H1 (cell line): Measurements from ENCODE around the gene CDH15. TPM values are rescaled to one million over a fixed set of nuclear protein-coding genes. Genes with fewer than 3 reads are reported as not detected.

Experiments used
- CTCF ChIA-PET: fragments of 300-600 bp; sonication (Branson Sonifier 250); formaldehyde crosslinking; loops from one replicate; lab custom pipeline; 2021; ENCODE audit not compliant: partially characterized antibody; lab: Charles Lee
- POLR2A ChIA-PET: fragments of 300-600 bp; sonication (Branson Sonifier 250); formaldehyde crosslinking; loops from one replicate; lab custom pipeline; 2021; ENCODE audit warnings: inconsistent platforms; ENCODE audit not compliant: partially characterized antibody; lab: Charles Lee
- DNase-seq, 2 experiments: peaks; one replicate each; pipeline versions ENCODE4 v3.0.0 to v3.0.0-alpha.2; 2010 to 2022; ENCODE audit warnings: low spot score in 2 of 2, low read depth in 1 of 2, mixed read lengths in 1 of 2
- FAIRE-seq: peaks from 2 replicates; lab custom pipeline; 2011; peaks lifted over from hg19 to GRCh38; lab: Jason Lieb, UNC
- H2AFZ ChIP-seq: 2 replicates; pipeline ENCODE4 v1.8.1; 2012; ENCODE audit warnings: low read length, inconsistent platforms
- H2AK5ac ChIP-seq: 2 replicates; pipeline ENCODE4 v1.6.1; 2013; ENCODE audit warnings: low read depth, low read length
- H2BK120ac ChIP-seq: replicated peaks from 2 replicates; pipeline ENCODE3; 2013; ENCODE audit warnings: low read depth, low read length, inconsistent platforms
- H2BK12ac ChIP-seq: 2 replicates; pipeline ENCODE4 v1.6.1; 2013; ENCODE audit warnings: low read depth, low read length
- H2BK15ac ChIP-seq: 2 replicates; pipeline ENCODE4 v1.6.1; 2013; ENCODE audit warnings: low read length
- H2BK20ac ChIP-seq: 2 replicates; pipeline ENCODE4 v1.6.1; 2013; ENCODE audit warnings: low read length
- H2BK5ac ChIP-seq: 2 replicates; pipeline ENCODE4 v1.6.1; 2013; ENCODE audit warnings: low read depth, low read length
- H3K14ac ChIP-seq: 2 replicates; pipeline ENCODE4 v1.6.1; 2013; ENCODE audit warnings: inconsistent platforms; ENCODE audit not compliant: insufficient read length
- H3K18ac ChIP-seq: 2 replicates; pipeline ENCODE4 v1.6.1; 2013; ENCODE audit warnings: low read length; ENCODE audit errors: extremely low read depth
- H3K23ac ChIP-seq: 2 replicates; pipeline ENCODE4 v1.6.1; 2013; ENCODE audit warnings: inconsistent platforms; ENCODE audit not compliant: insufficient read length
- H3K23me2 ChIP-seq: 2 replicates; pipeline ENCODE4 v1.6.1; 2013; ENCODE audit warnings: low read depth, low read length
- H3K27ac ChIP-seq: 2 replicates; pipeline ENCODE4 v1.6.1; 2011; ENCODE audit warnings: low read depth, low read length, inconsistent platforms
- H3K27me3 ChIP-seq, 4 experiments: replicated peaks in 1 of 4; 1 replicate in 1 of 4; 2 replicates in 3 of 4; pipeline versions ENCODE4 v1.6.1 to v1.8.1; 2011 to 2013; ENCODE audit warnings: low read length in 3 of 4, mild to moderate bottlenecking in 3 of 4, inconsistent platforms in 2 of 4, mixed read lengths in 2 of 4, moderate library complexity in 1 of 4; ENCODE audit not compliant: control insufficient read depth in 3 of 4, insufficient read depth in 3 of 4; ENCODE audit errors: extremely low read depth in 1 of 4
- H3K36me3 ChIP-seq, 4 experiments: 2 replicates each; pipeline versions ENCODE4 v1.6.1 to v1.8.1; 2011 to 2013; ENCODE audit warnings: mild to moderate bottlenecking in 4 of 4, low read length in 3 of 4, moderate library complexity in 2 of 4, control low read depth in 1 of 4, inconsistent platforms in 1 of 4; ENCODE audit not compliant: insufficient read depth in 4 of 4, control insufficient read depth in 2 of 4
- H3K4ac ChIP-seq: replicated peaks from 2 replicates; pipeline ENCODE3; 2013; ENCODE audit warnings: low read length, low read depth, mixed read lengths, inconsistent platforms; ENCODE audit not compliant: insufficient read length
- H3K4me1 ChIP-seq, 4 experiments: replicated peaks in 1 of 4; 1 replicate in 1 of 4; 2 replicates in 3 of 4; pipeline versions ENCODE4 v1.6.1 to v1.8.1; 2011 to 2013; ENCODE audit warnings: low read length in 3 of 4, inconsistent platforms in 2 of 4, mixed read lengths in 1 of 4; ENCODE audit not compliant: insufficient read depth in 4 of 4, control insufficient read depth in 3 of 4
- H3K4me2 ChIP-seq, 2 experiments: 2 replicates each; pipeline versions ENCODE4 v1.6.1 to v1.8.1; 2011 to 2013; ENCODE audit warnings: low read depth in 2 of 2, low read length in 2 of 2, control low read depth in 1 of 2, inconsistent platforms in 1 of 2, mild to moderate bottlenecking in 1 of 2; ENCODE audit not compliant: insufficient read depth in 1 of 2
- H3K4me3 ChIP-seq, 4 experiments: fragments of 200-600, 300-600 bp in 1 of 4; sonication (generic), shearing (Covaris generic), sonication (Bioruptor Twin) in 1 of 4; 2 replicates each; pipeline versions ENCODE4 v1.5.1 to v1.8.1; 2011 to 2016; ENCODE audit warnings: low read length in 4 of 4, low read depth in 3 of 4, control low read depth in 2 of 4, inconsistent platforms in 2 of 4, mild to moderate bottlenecking in 2 of 4, mixed read lengths in 1 of 4, moderate library complexity in 1 of 4; ENCODE audit not compliant: insufficient read depth in 2 of 4; ENCODE audit errors: extremely low read depth in 1 of 4
- H3K56ac ChIP-seq: replicated peaks from 2 replicates; pipeline ENCODE3; 2013; ENCODE audit warnings: low read depth, mild to moderate bottlenecking, mixed read lengths, low read length, inconsistent platforms; ENCODE audit not compliant: insufficient read length
- H3K79me1 ChIP-seq: 2 replicates; pipeline ENCODE4 v1.6.1; 2013; ENCODE audit warnings: low read depth, low read length, control low read depth
- H3K79me2 ChIP-seq, 2 experiments: 2 replicates each; pipeline versions ENCODE4 v1.6.1 to v1.8.1; 2012 to 2013; ENCODE audit warnings: low read length in 2 of 2, mild to moderate bottlenecking in 2 of 2, inconsistent platforms in 1 of 2; ENCODE audit not compliant: insufficient read depth in 2 of 2, control insufficient read depth in 1 of 2
- H3K9ac ChIP-seq, 4 experiments: replicated peaks in 1 of 4; 1 replicate in 1 of 4; 2 replicates in 3 of 4; pipeline versions ENCODE4 v1.6.1 to v1.8.1; 2011 to 2013; ENCODE audit warnings: low read depth in 3 of 4, low read length in 3 of 4, control low read depth in 2 of 4, mild to moderate bottlenecking in 2 of 4, moderate library complexity in 2 of 4, inconsistent platforms in 1 of 4; ENCODE audit errors: extremely low read depth in 1 of 4
- H3K9me3 ChIP-seq, 2 experiments: 2 replicates each; pipeline versions ENCODE4 v1.6.1 to v1.8.1; 2012 to 2013; ENCODE audit warnings: mild to moderate bottlenecking in 2 of 2, moderate library complexity in 2 of 2, control low read depth in 1 of 2, inconsistent platforms in 1 of 2, low read depth in 1 of 2, low read length in 1 of 2, mixed read lengths in 1 of 2; ENCODE audit not compliant: insufficient read depth in 2 of 2
- H4K20me1 ChIP-seq, 2 experiments: replicated peaks in 1 of 2; 2 replicates each; pipeline versions ENCODE3 to v1.8.1; 2011 to 2013; ENCODE audit warnings: inconsistent platforms in 2 of 2, low read length in 2 of 2, mild to moderate bottlenecking in 1 of 2; ENCODE audit not compliant: insufficient read depth in 2 of 2, control insufficient read depth in 1 of 2
- H4K5ac ChIP-seq: 2 replicates; pipeline ENCODE4 v1.6.1; 2013; ENCODE audit warnings: low read length, low read depth, mixed read lengths, inconsistent platforms; ENCODE audit not compliant: insufficient read length
- H4K8ac ChIP-seq: 2 replicates; pipeline ENCODE4 v1.8.0; 2013; ENCODE audit warnings: mild to moderate bottlenecking, moderate library complexity, low read length, inconsistent platforms; ENCODE audit not compliant: insufficient read depth; ENCODE audit errors: extremely low read depth
- H4K91ac ChIP-seq: replicated peaks from 2 replicates; pipeline ENCODE3; 2013; ENCODE audit warnings: low read length, mixed read lengths, inconsistent platforms; ENCODE audit not compliant: insufficient read length
- CTBP2 ChIP-seq: IDR thresholded peaks from 2 replicates; pipeline ENCODE4 v1.7.0; 2011; ENCODE audit warnings: borderline replicate concordance, mild to moderate bottlenecking, moderate library complexity, mixed read lengths, low read length; ENCODE audit not compliant: insufficient read depth, insufficient read length
- GTF2F1 ChIP-seq: IDR thresholded peaks from 2 replicates; pipeline ENCODE4 v1.6.1; 2012; ENCODE audit warnings: low read depth, low read length, improper control_type of control experiment, borderline replicate concordance
- KDM4A ChIP-seq: IDR thresholded peaks from one replicate; pipeline ENCODE4 v1.7.1; 2012; ENCODE audit warnings: low read depth, mild to moderate bottlenecking, moderate library complexity, low read length, inconsistent platforms; ENCODE audit not compliant: severe bottlenecking
- MAFK ChIP-seq: IDR thresholded peaks from 2 replicates; pipeline ENCODE4 v1.6.1; 2012; ENCODE audit warnings: low read depth, mild to moderate bottlenecking, improper control_type of control experiment, low read length
- NANOG ChIP-seq: IDR thresholded peaks from 2 replicates; pipeline ENCODE4 v1.6.1; 2011; ENCODE audit warnings: low read length, low read depth, mild to moderate bottlenecking, inconsistent platforms; ENCODE audit not compliant: insufficient read depth, poor library complexity, severe bottlenecking
- POLR2A ChIP-seq, 2 experiments: IDR thresholded peaks; 1 replicate in 1 of 2; 2 replicates in 1 of 2; pipeline ENCODE4 v1.6.1; 2011; ENCODE audit warnings: low read depth in 2 of 2, low read length in 2 of 2, mild to moderate bottlenecking in 2 of 2; ENCODE audit errors: control extremely low read depth in 1 of 2
- POLR2AphosphoS5 ChIP-seq: IDR thresholded peaks from 2 replicates; pipeline ENCODE4 v1.6.1; 2011; ENCODE audit warnings: low read depth, low read length
- RBBP5 ChIP-seq: IDR thresholded peaks from 2 replicates; pipeline ENCODE4 v1.7.1; 2012; ENCODE audit warnings: low read depth, mild to moderate bottlenecking, inconsistent platforms, low read length, moderate library complexity, borderline replicate concordance
- SP1 ChIP-seq: IDR thresholded peaks from 2 replicates; pipeline ENCODE4 v1.6.1; 2011; ENCODE audit warnings: low read depth, low read length
- WGBS, 2 experiments: shearing (Covaris generic) in 1 of 2; methylation state at CpG; one replicate each; pipeline versions ENCODE4 v1.1.6 to v1.1.7; 2013 to 2015; ENCODE audit warnings: low lambda C conversion rate in 2 of 2, mixed read lengths in 2 of 2, inconsistent platforms in 1 of 2, low coverage in 1 of 2, missing lambda C conversion rate in 1 of 2; ENCODE audit not compliant: insufficient replicate concordance in 2 of 2, insufficient coverage in 1 of 2, insufficient read length in 1 of 2; ENCODE audit errors: extremely low coverage in 1 of 2, missing lambda C conversion rate in 1 of 2; 5-methylcytosine and 5-hydroxymethylcytosine counted together
- polyA plus RNA-seq, 7 experiments: library from polyadenylated mRNA; depleted of rRNA in 3 of 7; stranded (reverse) in 5 of 7; unstranded in 2 of 7; fragments of >200 nt in 5 of 7; fragments of 200-250 nt in 2 of 7; gene quantifications; 1 replicate in 5 of 7; 2 replicates in 1 of 7; 4 replicates in 1 of 7; pipeline versions ENCODE4 v1.2.1 to v1.2.3, GENCODE V29; 2011 to 2013; ENCODE audit warnings: missing spikeins in 2 of 7, mixed read lengths in 2 of 7
- total RNA-seq: library from RNA; stranded (reverse); fragmentation: NEBNext Ultra II Directional; extraction: Animal tissue kit (Norgen Biotek cat#: 25700); gene quantifications from 2 replicates; pipeline ENCODE4 v1.2.1, GENCODE V29; 2021
- TF ChIP-seq, protein P1 (sequence below): IDR thresholded peaks from 2 replicates; pipeline ENCODE4 v1.6.1; 2011; ENCODE audit warnings: low read depth, mild to moderate bottlenecking, low read length; ENCODE audit not compliant: insufficient read depth
- TF ChIP-seq, protein P2 (sequence below): IDR thresholded peaks from 2 replicates; pipeline ENCODE4 v1.6.1; 2012; ENCODE audit warnings: inconsistent platforms

CDH15 gene
- total and polyA plus RNA-seq, 2 of the 8 experiments (the other 6 are each of a cell fraction or from before 2014, with no cell fraction given): 0.50 to 0.82 TPM

DNA sequence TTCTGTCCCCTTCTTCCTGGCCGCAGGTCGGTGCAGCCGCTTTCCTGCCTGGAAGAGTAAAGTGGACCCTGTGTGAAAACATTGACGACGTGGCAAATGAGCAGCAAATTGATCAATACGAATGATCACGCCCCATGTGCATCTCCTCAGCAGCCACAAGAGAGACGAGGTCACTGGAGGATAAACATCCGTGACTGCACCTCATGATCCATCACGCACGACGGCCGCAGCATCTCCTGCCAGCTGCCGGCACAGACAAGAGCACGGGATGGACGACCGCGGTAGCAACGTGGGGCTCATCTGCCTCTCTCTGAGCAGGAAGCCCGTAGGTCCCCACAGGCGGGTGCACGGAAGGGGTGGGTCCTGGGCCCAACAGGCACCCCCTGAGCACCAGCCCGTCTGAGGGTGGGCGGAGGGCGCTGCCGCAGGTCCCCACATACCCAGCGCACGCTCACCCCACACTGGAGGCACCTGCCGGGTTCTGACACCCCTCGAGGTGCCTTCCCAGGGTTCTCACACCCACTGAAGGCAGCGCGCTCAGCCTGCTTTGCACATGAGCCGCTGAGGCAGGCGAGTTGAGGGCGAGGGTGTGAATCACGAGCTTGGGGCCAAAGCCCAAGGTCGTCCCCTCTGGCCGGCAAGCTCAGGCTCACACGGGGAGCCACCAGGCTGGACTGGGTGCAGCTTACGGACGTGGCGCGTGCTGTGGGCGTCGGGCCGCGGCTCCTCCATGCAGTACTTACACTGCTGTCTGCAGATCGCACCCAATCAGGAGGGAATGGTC, 12.3 kb upstream of the CDH15 start:
- no peak overlapping the region for H3K56ac ChIP-seq
- H3K18ac ChIP-seq: no peak overlapping the region
- no peaks in the 10 kb centered on the region for H3K79me1 ChIP-seq
- ChIA-PET CTCF (interaction anchor here (0.7 to 1.4 kb wide), 2 partner anchors 9 to 217 kb away, joined by 3 read pairs; no protein-coding TSS in a partner anchor), POLR2A (interaction anchor here (0.6 to 1.4 kb wide), 2 partner anchors 10 to 12 kb away, joined by 3 read pairs; no protein-coding TSS in a partner anchor)
- H2BK5ac ChIP-seq: no peak overlapping the region
- no peak overlapping the region for H2AK5ac ChIP-seq
- no peak overlapping the region for H2BK120ac ChIP-seq
- H3K9ac ChIP-seq: no peak overlapping the region
- FAIRE-seq (no peak), DNase-seq (no peak)
- H3K4me1 ChIP-seq: no peaks in the 10 kb centered on the region
- H3K23me2 ChIP-seq: no peaks in the 10 kb centered on the region; the same call in 1 of the 2 replicates
- H3K14ac ChIP-seq: no peak overlapping the region
- no peak overlapping the region for H4K91ac ChIP-seq
- no peak overlapping the region for H3K4me3 ChIP-seq
- H3K27me3 ChIP-seq: peaks cover 0 to 6% (median 1%) of the 10 kb centered on the region in 4 experiments; a peak in 2 of 7 replicates
- H4K8ac ChIP-seq: no peak overlapping the region
- WGBS, 2 experiments: 93% methylated on average over 48 of the region's 48 CpGs; no CpG with 5 or more reads in 1 of the 2 experiments
- H3K4ac ChIP-seq: no peak overlapping the region
- H2BK20ac ChIP-seq: no peak overlapping the region
- no peak overlapping the region for H2BK12ac ChIP-seq
- no peaks in the 10 kb centered on the region for H3K79me2 ChIP-seq
- H3K27ac ChIP-seq: no peak overlapping the region
- no peaks in the 10 kb centered on the region for H3K36me3 ChIP-seq
- H4K5ac ChIP-seq: no peak overlapping the region
- H3K4me2 ChIP-seq: no peak overlapping the region
- no peak overlapping the region for H2BK15ac ChIP-seq
- H2AFZ ChIP-seq: no peak overlapping the region
- H4K20me1 ChIP-seq: peaks cover 0 to 3% of the 10 kb centered on the region in 2 experiments
- no peak overlapping the region for H3K23ac ChIP-seq
- peaks cover 15 to 31% of the 10 kb centered on the region in 2 experiments for H3K9me3 ChIP-seq
- TF ChIP-seq, protein P1, sequence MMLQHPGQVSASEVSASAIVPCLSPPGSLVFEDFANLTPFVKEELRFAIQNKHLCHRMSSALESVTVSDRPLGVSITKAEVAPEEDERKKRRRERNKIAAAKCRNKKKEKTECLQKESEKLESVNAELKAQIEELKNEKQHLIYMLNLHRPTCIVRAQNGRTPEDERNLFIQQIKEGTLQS: no peak
- no peak for TF ChIP-seq POLR2A (IDR thresholded peaks at IDR 0.05; ENCODE audit: control extremely low read depth in 1 of 2, low read depth in 2 of 2, low read length in 2 of 2)
- TF ChIP-seq KDM4A: no peak
- TF ChIP-seq SP1: no peak
- TF ChIP-seq, protein P2, sequence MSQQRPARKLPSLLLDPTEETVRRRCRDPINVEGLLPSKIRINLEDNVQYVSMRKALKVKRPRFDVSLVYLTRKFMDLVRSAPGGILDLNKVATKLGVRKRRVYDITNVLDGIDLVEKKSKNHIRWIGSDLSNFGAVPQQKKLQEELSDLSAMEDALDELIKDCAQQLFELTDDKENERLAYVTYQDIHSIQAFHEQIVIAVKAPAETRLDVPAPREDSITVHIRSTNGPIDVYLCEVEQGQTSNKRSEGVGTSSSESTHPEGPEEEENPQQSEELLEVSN: no peak
- TF ChIP-seq RBBP5: no peak
- no peak for TF ChIP-seq CTBP2
- TF ChIP-seq POLR2AphosphoS5: no peak
- TF ChIP-seq NANOG: no peak
- no peak for TF ChIP-seq MAFK
- TF ChIP-seq GTF2F1: no peak
